GM12865 (cell line): Measurements from ENCODE around the gene CCDC185.

Experiments
- DNase-seq: peaks from one replicate; pipeline ENCODE4 v3.0.0; 2010; ENCODE audit warnings: low read depth
- H3K4me3 ChIP-seq: 2 replicates; pipeline ENCODE4 v1.5.1; 2011; ENCODE audit warnings: mild to moderate bottlenecking, low read depth, low read length, control low read depth
- CTCF ChIP-seq: IDR thresholded peaks from 2 replicates; pipeline ENCODE4 v1.5.1; 2011; ENCODE audit warnings: low read length, control low read depth, low read depth, inconsistent platforms; ENCODE audit not compliant: insufficient read depth; ENCODE audit errors: missing control alignments

The CCDC185 gene

DNA sequence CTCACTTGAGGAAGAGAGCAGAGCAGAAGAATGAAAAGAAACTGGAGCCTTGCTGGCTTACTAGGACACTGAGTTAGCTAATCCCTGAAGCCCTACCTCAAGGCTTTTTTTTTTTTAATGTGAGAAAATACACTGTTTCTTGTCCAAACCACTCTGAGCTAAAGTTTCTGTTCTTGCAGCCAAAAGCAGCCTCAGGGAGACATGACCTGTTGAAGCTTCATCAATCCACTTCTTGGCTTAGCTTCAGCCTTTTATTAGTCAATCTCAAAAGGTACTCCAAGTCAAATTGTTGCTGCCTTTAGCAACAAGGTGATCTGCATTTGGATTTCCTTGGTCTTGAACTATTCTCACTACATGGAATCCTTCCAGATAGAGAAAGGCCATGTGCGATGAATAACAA lies 33.7 kb downstream of the CCDC185 start:
- TF ChIP-seq CTCF: no peak
- no peak for DNase-seq
- H3K4me3 ChIP-seq: no peak overlapping the region

DNA sequence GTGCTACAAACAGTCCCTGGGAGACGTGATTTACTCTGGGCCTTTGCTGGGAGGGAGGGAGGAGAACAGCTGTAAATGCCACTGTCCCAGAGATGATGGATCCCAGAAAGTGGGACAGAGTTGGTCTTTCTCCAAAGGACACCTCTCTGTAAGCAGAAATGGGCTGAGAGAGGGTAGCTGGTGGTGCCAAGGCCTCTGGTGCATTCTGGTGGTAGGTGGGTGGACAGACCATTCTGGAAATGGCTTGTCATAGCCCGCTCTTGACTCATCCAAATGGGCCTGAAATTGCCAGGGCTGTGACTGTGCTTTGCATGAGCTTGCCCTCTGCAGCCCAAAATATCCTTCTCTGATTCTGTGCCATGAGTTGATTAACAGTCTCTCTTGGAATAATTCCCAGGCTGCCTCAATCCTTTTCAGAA lies 36.1 kb downstream of the CCDC185 start:
- H3K4me3 ChIP-seq: no peak overlapping the region
- TF ChIP-seq CTCF: no peak
- no peak for DNase-seq

DNA sequence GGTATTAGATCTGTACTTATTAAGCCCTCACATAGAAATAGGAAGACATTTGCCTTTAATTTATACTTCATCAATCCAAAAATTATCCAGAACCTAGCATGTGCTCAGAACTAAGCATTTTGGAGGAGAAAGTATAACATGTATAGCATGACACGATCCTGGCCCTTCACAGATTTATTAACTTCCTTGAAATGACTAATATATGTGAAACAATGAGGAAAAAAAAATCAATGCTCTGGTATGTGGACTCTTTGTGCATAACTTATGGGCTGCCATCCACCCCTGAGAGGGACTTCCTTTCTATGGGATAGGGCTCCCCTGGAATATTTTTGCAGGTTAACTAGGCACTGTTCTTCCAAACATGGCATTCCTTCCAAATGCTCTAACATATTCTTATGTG lies 36.6 kb downstream of the CCDC185 start:
- no peak overlapping the region for H3K4me3 ChIP-seq
- no peak for DNase-seq
- TF ChIP-seq CTCF: no peak

DNA sequence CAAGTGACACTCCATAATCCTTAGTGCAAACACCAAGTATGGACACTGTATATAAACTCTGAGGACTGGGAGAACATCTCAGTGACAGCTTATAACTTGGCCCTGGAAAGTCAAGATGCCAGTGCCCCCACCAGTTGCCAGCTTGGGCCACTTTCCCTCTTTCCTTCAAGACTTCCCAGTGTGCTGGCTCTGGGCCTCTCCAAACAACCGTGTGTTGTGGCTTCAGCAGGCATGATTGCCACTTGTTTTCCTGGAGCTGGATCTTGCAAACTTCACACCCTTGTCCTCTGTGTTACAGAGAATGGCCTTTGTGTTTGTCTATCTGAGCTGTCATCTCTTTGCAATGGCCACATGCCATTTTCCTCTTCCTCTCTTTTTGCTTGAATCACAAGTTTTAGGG lies 37.0 kb downstream of the CCDC185 start:
- DNase-seq: no peak
- H3K4me3 ChIP-seq: no peak overlapping the region
- TF ChIP-seq CTCF: no peak

- no peak overlapping the region for H3K4me3 ChIP-seq
- no peak for DNase-seq
- no peak for TF ChIP-seq CTCF
These were observed 43.9 kb downstream of the CCDC185 start for GRCh38 chr1:223437151-223437550.

DNA sequence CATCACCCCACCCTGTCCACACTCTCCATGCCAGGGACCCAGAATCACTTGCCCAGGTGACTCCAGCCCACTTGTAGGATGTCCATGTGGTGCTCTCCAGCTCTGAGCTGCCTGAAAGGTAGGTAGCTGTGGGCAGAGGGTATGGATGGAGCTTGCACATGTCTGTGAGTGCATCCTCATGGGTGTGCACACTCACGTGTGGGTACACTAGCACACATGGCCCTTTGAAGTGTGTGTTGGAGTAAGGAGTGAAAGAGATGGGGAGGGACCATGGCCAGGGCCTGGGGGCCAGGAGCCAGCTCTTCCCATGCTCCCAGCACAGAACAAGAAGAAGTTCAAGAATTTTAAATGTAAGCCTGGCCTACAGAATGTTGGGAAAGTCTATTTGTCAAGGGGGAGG lies 50.2 kb downstream of the CCDC185 start:
- H3K4me3 ChIP-seq: no peak overlapping the region
- no peak for DNase-seq
- TF ChIP-seq CTCF: no peak

- DNase-seq: no peak
- no peak overlapping the region for H3K4me3 ChIP-seq
- no peak for TF ChIP-seq CTCF
These were observed 51.2 kb downstream of the CCDC185 start for GRCh38 chr1:223444411-223444810.
